CD14-positive monocyte (primary cell): ENCODE measurements around the gene ZNF555. TPM values are rescaled to one million over a fixed set of nuclear protein-coding genes. Genes with fewer than 3 reads are reported as not detected.

ENCODE experiments used
- DNase-seq, 3 donors: peaks; one replicate each; pipeline ENCODE4 v3.0.0-alpha.2; 2011 to 2022
- H2AFZ ChIP-seq: 2 replicates; pipeline ENCODE4 v1.6.0; 2012; ENCODE audit warnings: mild to moderate bottlenecking, low read depth, low read length, inconsistent platforms; ENCODE audit not compliant: insufficient read depth, poor library complexity, severe bottlenecking
- H3K27ac ChIP-seq, 2 donors: 1 replicate in 1 of 2; 2 replicates in 1 of 2; pipeline ENCODE4 v1.5.1; 2012 to 2013; ENCODE audit warnings: low read length in 2 of 2, control low read depth in 1 of 2, inconsistent platforms in 1 of 2, low read depth in 1 of 2, mild to moderate bottlenecking in 1 of 2
- H3K27me3 ChIP-seq, 2 donors: one replicate each; pipeline versions ENCODE4 v1.6.0 to v1.6.1; 2011 to 2013; ENCODE audit warnings: low read length in 2 of 2; ENCODE audit not compliant: control insufficient read depth in 2 of 2, insufficient read depth in 2 of 2
- H3K36me3 ChIP-seq, 2 donors: replicated peaks in 1 of 2; 1 replicate in 1 of 2; 2 replicates in 1 of 2; pipeline versions ENCODE4 v1.5.1 to v1.6.1; 2012 to 2013; ENCODE audit warnings: low read length in 2 of 2, control low read depth in 1 of 2, inconsistent platforms in 1 of 2, mild to moderate bottlenecking in 1 of 2; ENCODE audit not compliant: insufficient read depth in 2 of 2, control insufficient read depth in 1 of 2
- H3K4me1 ChIP-seq, 2 donors: 1 replicate in 1 of 2; 2 replicates in 1 of 2; pipeline versions ENCODE4 v1.5.1 to v1.6.1; 2012 to 2013; ENCODE audit warnings: low read length in 2 of 2, control low read depth in 1 of 2, inconsistent platforms in 1 of 2, mild to moderate bottlenecking in 1 of 2, moderate library complexity in 1 of 2; ENCODE audit not compliant: insufficient read depth in 2 of 2, control insufficient read depth in 1 of 2
- H3K4me2 ChIP-seq: replicated peaks from 2 replicates; pipeline ENCODE3; 2012; ENCODE audit warnings: low read length, moderate library complexity, mild to moderate bottlenecking; ENCODE audit not compliant: poor library complexity, severe bottlenecking; ENCODE audit errors: extremely low read depth
- H3K4me3 ChIP-seq, 3 experiments: fragments of 200-600 bp in 1 of 3; sonication (generic) in 1 of 3; replicated peaks in 1 of 3; 1 replicate in 2 of 3; 2 replicates in 1 of 3; pipeline ENCODE4 v1.5.1; 2011 to 2013; ENCODE audit warnings: low read length in 3 of 3, mild to moderate bottlenecking in 3 of 3, control low read depth in 2 of 3, low read depth in 2 of 3, inconsistent platforms in 1 of 3, moderate library complexity in 1 of 3
- H3K79me2 ChIP-seq: 2 replicates; pipeline ENCODE4 v1.6.0; 2012; ENCODE audit warnings: mild to moderate bottlenecking, control low read depth, inconsistent platforms, low read length, moderate library complexity; ENCODE audit not compliant: insufficient read depth
- H3K9ac ChIP-seq: 2 replicates; pipeline ENCODE4 v1.6.0; 2017; ENCODE audit warnings: low read length, mild to moderate bottlenecking; ENCODE audit not compliant: insufficient read depth, poor library complexity, severe bottlenecking
- H3K9me3 ChIP-seq, 2 donors: replicated peaks in 1 of 2; 1 replicate in 1 of 2; 2 replicates in 1 of 2; pipeline versions ENCODE4 v1.5.1 to v1.6.1; 2012 to 2013; ENCODE audit warnings: low read length in 2 of 2, control low read depth in 1 of 2; ENCODE audit not compliant: control insufficient read depth in 1 of 2, insufficient read depth in 1 of 2
- H4K20me1 ChIP-seq: 2 replicates; pipeline ENCODE4 v1.6.0; 2012; ENCODE audit warnings: mild to moderate bottlenecking, low read length, control low read depth, moderate library complexity; ENCODE audit not compliant: insufficient read depth
- H3K27ac Mint-ChIP-seq, 7 donors: one replicate each; pipeline ENCODE4 v1.8.0; 2020; ENCODE audit warnings: mild to moderate bottlenecking in 7 of 7, mixed read lengths in 7 of 7, moderate library complexity in 6 of 7, inconsistent platforms in 2 of 7
- H3K27me3 Mint-ChIP-seq, 3 donors: one replicate each; pipeline ENCODE4 v1.8.0; 2021 to 2022; ENCODE audit warnings: low read depth in 3 of 3, mild to moderate bottlenecking in 3 of 3, mixed read lengths in 3 of 3, moderate library complexity in 3 of 3, inconsistent platforms in 1 of 3
- H3K36me3 Mint-ChIP-seq, 2 donors: one replicate each; pipeline ENCODE4 v1.8.0; 2020; ENCODE audit warnings: mixed read lengths in 2 of 2, inconsistent platforms in 1 of 2, mild to moderate bottlenecking in 1 of 2
- H3K4me1 Mint-ChIP-seq: one replicate; pipeline ENCODE4 v1.8.0; 2020; ENCODE audit warnings: mild to moderate bottlenecking, mixed read lengths
- H3K4me3 Mint-ChIP-seq, 2 donors: one replicate each; pipeline ENCODE4 v1.8.0; 2020; ENCODE audit warnings: mild to moderate bottlenecking in 2 of 2, mixed read lengths in 2 of 2, moderate library complexity in 1 of 2
- H3K9me3 Mint-ChIP-seq, 7 donors: one replicate each; pipeline ENCODE4 v1.8.0; 2020 to 2022; ENCODE audit warnings: mixed read lengths in 7 of 7, mild to moderate bottlenecking in 6 of 7, moderate library complexity in 6 of 7, inconsistent platforms in 2 of 7
- WGBS: methylation state at CpG from one replicate; pipeline ENCODE4 v1.1.5; 2013; ENCODE audit warnings: missing lambda C conversion rate; ENCODE audit not compliant: insufficient coverage; 5-methylcytosine and 5-hydroxymethylcytosine counted together
- intact Hi-C, 2 donors: fragments of 100-400 bp; cut with micrococcal nuclease; formaldehyde crosslinking; loops; one replicate each; pipeline versions ENCODE4 v1.15.0 to v1.15.1; 2023
- polyA plus RNA-seq, 3 donors: library from polyadenylated mRNA; depleted of rRNA in 1 of 3; unstranded in 2 of 3; stranded (reverse) in 1 of 3; fragments of 300-500 nt in 2 of 3; fragments of >200 nt in 1 of 3; fragmentation: Illumina TruSeq in 2 of 3; gene quantifications; 1 replicate in 2 of 3; 2 replicates in 1 of 3; pipeline ENCODE4 v1.2.3, GENCODE V29; 2012 to 2021
- TF ChIP-seq, protein P1 (sequence below): fragments of 200-600 bp; IDR thresholded peaks from one replicate; pipeline ENCODE4 v1.8.0; 2022; ENCODE audit warnings: antibody characterized with exemption, mild to moderate bottlenecking

ZNF555 gene
- polyA plus RNA-seq, 3 donors = 2.2 to 2.9 (median 2.6) TPM

DNA sequence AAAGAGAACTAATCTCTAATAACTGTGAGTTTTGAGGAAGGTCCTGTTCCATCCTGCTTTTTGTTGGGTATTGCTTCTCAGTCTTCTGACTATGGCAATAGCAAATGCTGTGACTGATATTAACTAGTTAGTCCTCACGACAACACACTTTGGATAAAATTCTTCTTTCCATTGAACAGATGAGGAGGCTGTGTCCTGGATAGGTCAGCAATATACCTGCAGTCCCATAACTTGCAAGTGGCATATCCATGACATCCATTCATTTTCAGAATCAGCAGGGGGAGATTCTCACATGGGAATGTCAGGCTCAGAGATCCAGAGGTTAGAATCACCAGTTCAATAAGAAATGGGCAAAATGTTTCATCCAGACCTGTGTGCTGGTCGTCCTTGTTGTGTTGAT is 14.3 kb upstream of the ZNF555 start:
- no peak for DNase-seq
- Mint-ChIP-seq H3K36me3 (peaks cover 8 to 30% of the 10 kb centered on the region in 2 donors), H3K27me3 (peaks cover 1 to 3% (median 2%) of the 10 kb centered on the region in 3 donors), H3K4me3 (no peak overlapping the region), H3K27ac (no peak overlapping the region), H3K4me1 (no peaks in the 10 kb centered on the region), H3K9me3 (peaks cover 26 to 74% (median 65%) of the 10 kb centered on the region in 7 donors)
- no peak overlapping the region for H2AFZ ChIP-seq
- H3K9ac ChIP-seq = no peak overlapping the region
- H3K27me3 ChIP-seq = no peaks in the 10 kb centered on the region
- no peak overlapping the region for H3K27ac ChIP-seq
- H3K79me2 ChIP-seq = no peaks in the 10 kb centered on the region
- no peak overlapping the region for H3K4me3 ChIP-seq
- TF ChIP-seq, protein P1, sequence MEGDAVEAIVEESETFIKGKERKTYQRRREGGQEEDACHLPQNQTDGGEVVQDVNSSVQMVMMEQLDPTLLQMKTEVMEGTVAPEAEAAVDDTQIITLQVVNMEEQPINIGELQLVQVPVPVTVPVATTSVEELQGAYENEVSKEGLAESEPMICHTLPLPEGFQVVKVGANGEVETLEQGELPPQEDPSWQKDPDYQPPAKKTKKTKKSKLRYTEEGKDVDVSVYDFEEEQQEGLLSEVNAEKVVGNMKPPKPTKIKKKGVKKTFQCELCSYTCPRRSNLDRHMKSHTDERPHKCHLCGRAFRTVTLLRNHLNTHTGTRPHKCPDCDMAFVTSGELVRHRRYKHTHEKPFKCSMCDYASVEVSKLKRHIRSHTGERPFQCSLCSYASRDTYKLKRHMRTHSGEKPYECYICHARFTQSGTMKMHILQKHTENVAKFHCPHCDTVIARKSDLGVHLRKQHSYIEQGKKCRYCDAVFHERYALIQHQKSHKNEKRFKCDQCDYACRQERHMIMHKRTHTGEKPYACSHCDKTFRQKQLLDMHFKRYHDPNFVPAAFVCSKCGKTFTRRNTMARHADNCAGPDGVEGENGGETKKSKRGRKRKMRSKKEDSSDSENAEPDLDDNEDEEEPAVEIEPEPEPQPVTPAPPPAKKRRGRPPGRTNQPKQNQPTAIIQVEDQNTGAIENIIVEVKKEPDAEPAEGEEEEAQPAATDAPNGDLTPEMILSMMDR = no peak
- no peaks in the 10 kb centered on the region for H4K20me1 ChIP-seq
- H3K4me1 ChIP-seq = no peaks in the 10 kb centered on the region
- no peak overlapping the region for H3K4me2 ChIP-seq
- H3K9me3 ChIP-seq = peaks cover 43 to 59% of the 10 kb centered on the region in 2 donors
- H3K36me3 ChIP-seq = peaks cover 0 to 12% of the 10 kb centered on the region in 2 donors
- no CpG with 5 or more reads among the region's 2 CpGs for WGBS
- intact Hi-C loops = loop anchor here in 1 of 2 donors (10.0 kb wide), 1 partner anchor 358 kb away; the partner anchor contains the start of gene NCLN

DNA sequence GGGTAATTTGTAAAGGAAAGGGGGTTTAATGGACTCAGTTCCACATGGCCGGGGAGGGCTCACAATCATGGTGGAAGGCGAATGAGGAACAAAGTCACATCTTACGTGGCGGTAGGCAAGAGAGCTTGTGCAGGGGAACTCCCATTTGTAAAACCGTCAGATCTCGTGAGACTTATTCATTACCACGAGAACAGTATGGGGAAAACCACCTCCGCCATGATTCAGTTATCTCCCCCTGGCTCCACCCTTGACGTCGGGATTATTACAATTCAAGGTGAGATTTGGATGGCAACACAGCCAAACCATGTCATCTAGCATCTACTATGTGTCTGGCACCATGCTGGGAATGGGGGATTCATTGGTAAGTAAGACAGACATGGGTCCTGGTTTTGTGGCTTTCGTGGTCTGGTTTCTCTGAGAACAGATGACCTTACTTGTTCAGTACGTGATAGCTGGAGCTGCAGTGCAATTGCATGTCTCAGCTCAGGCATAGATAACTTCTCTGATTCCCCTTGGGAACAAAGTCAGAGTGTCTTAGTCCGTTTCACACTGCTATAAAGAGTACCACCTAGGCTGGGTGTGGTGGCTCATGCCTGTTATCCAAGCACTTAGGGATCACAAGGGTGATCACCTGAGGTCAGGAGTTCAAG is 13.3 kb upstream of the ZNF555 start:
- Mint-ChIP-seq H3K4me1 (no peaks in the 10 kb centered on the region), H3K4me3 (no peak overlapping the region), H3K36me3 (peaks cover 16 to 37% of the 10 kb centered on the region in 2 donors), H3K27me3 (peaks cover 1 to 3% (median 2%) of the 10 kb centered on the region in 3 donors), H3K27ac (no peak overlapping the region), H3K9me3 (peaks cover 30 to 83% (median 74%) of the 10 kb centered on the region in 7 donors)
- Histone ChIP-seq H3K36me3 (peaks cover 0 to 22% of the 10 kb centered on the region in 2 donors), H2AFZ (no peak overlapping the region), H4K20me1 (no peaks in the 10 kb centered on the region), H3K4me3 (no peak overlapping the region), H3K4me1 (no peaks in the 10 kb centered on the region), H3K27me3 (no peaks in the 10 kb centered on the region), H3K4me2 (no peak overlapping the region), H3K79me2 (no peaks in the 10 kb centered on the region), H3K9me3 (peaks cover 52 to 68% of the 10 kb centered on the region in 2 donors), H3K9ac (no peak overlapping the region), H3K27ac (no peak overlapping the region)
- 89% methylated on average over 7 of the region's 13 CpGs for WGBS
- TF ChIP-seq, protein P1 = no peak
- DNase-seq = no peak
- intact Hi-C loops = loop anchor here in 1 of 2 donors (10.0 kb wide), 1 partner anchor 357 kb away; the partner anchor contains the start of gene NCLN
